Activated B cell treated with CpG ODN at 0.5 μM for 24 hours (primary cell): ENCODE results near the gene CA4. TPM values are rescaled to one million over a fixed set of nuclear protein-coding genes. Genes with fewer than 3 reads are reported as not detected.

Experiments
- ATAC-seq: fragments of 200-7000 bp; cut with Tn5 transposase; one replicate; pipeline ENCODE4 v1.10.0; 2021; ENCODE audit warnings: low read depth, mild to moderate bottlenecking, moderate library complexity
- CTCF ChIA-PET: fragments of 350-600 bp; sonication (Branson Sonifier 250); formaldehyde crosslinking; loops from one replicate; lab custom pipeline; 2021; ENCODE audit warnings: antibody characterized with exemption; lab: Charles Lee
- POLR2A ChIA-PET: fragments of 350-600 bp; sonication (Branson Sonifier 250); formaldehyde crosslinking; loops from one replicate; lab custom pipeline; 2021; ENCODE audit warnings: antibody characterized with exemption; lab: Charles Lee
- DNase-seq: peaks from one replicate; pipeline ENCODE4 v3.0.0; 2022
- H3K27ac Mint-ChIP-seq: one replicate; pipeline ENCODE4 v1.8.0; 2020; ENCODE audit warnings: mixed read lengths
- H3K27me3 Mint-ChIP-seq: one replicate; pipeline ENCODE4 v1.8.0; 2021; ENCODE audit warnings: mixed read lengths
- H3K36me3 Mint-ChIP-seq: one replicate; pipeline ENCODE4 v1.8.0; 2021; ENCODE audit warnings: low read depth, mixed read lengths
- H3K4me1 Mint-ChIP-seq: one replicate; pipeline ENCODE4 v1.8.0; 2021; ENCODE audit warnings: mixed read lengths
- H3K4me3 Mint-ChIP-seq: one replicate; pipeline ENCODE4 v1.8.0; 2020; ENCODE audit warnings: mild to moderate bottlenecking, mixed read lengths
- H3K9me3 Mint-ChIP-seq: one replicate; pipeline ENCODE4 v1.8.0; 2020; ENCODE audit warnings: mixed read lengths
- intact Hi-C: fragments of 100-400 bp; cut with micrococcal nuclease; formaldehyde crosslinking; loops from one replicate; pipeline ENCODE4 v1.15.1; 2024
- total RNA-seq: library from RNA; stranded (reverse); gene quantifications from 2 replicates; pipeline ENCODE4 v1.2.3, GENCODE V29; 2022
- TF ChIP-seq, protein P1 (sequence below): fragments of 200-600 bp; IDR thresholded peaks from one replicate; pipeline ENCODE4 v1.8.0; 2022; ENCODE audit warnings: antibody characterized with exemption, mild to moderate bottlenecking

Gene CA4
- total RNA-seq, 1 donor from 2014 or later, result not detected

DNA sequence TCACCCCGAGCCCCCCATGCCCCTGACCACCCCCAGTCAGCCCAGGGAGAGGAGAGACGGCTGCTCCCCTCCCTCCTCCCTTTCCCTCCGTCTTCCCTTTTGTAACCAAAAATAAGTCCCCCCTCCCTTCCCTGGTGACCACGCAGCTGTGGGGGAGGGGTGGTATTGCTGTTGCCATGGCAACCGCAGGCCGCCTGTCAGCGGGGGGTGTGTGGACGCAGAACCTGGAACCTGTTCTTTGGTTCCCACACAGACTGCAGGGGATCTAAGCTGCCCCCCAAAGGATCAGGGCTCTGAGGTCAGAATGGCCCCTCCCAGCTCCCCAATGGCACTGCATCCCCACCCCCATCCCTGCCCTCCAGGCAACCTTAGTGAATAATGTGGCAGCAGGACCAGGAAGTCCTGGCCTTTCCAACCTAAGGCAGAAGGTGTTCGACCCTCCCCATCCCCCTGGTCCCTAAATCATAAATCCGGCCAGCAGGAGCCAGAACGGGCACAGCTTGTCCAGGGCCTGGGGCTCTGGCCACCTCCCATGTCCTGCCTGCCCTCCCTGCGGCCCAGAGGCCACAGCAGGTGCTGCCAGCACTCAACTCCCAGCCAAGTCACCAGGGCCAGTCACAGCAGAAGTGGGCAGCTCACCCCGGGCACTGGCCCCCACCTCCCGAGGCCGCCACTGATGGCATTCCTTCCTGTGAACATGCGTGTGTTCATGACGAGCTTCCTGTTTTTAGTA, 12.0 kb downstream of the CA4 start:
- no peaks in the 10 kb centered on the region for H3K9me3 Mint-ChIP-seq
- ChIA-PET CTCF (no interaction called here), POLR2A (no interaction called here)
- peaks cover 10% of the 10 kb centered on the region for H3K4me1 Mint-ChIP-seq
- peaks cover 20% of the 10 kb centered on the region for H3K27me3 Mint-ChIP-seq
- no peaks in the 10 kb centered on the region for H3K36me3 Mint-ChIP-seq
- intact Hi-C loops, result no loop called here
- ATAC-seq, result no peak
- TF ChIP-seq, protein P1, sequence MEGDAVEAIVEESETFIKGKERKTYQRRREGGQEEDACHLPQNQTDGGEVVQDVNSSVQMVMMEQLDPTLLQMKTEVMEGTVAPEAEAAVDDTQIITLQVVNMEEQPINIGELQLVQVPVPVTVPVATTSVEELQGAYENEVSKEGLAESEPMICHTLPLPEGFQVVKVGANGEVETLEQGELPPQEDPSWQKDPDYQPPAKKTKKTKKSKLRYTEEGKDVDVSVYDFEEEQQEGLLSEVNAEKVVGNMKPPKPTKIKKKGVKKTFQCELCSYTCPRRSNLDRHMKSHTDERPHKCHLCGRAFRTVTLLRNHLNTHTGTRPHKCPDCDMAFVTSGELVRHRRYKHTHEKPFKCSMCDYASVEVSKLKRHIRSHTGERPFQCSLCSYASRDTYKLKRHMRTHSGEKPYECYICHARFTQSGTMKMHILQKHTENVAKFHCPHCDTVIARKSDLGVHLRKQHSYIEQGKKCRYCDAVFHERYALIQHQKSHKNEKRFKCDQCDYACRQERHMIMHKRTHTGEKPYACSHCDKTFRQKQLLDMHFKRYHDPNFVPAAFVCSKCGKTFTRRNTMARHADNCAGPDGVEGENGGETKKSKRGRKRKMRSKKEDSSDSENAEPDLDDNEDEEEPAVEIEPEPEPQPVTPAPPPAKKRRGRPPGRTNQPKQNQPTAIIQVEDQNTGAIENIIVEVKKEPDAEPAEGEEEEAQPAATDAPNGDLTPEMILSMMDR, result no peak
- no peak for DNase-seq
- H3K4me3 Mint-ChIP-seq, result no peak overlapping the region
- H3K27ac Mint-ChIP-seq, result no peak overlapping the region

DNA sequence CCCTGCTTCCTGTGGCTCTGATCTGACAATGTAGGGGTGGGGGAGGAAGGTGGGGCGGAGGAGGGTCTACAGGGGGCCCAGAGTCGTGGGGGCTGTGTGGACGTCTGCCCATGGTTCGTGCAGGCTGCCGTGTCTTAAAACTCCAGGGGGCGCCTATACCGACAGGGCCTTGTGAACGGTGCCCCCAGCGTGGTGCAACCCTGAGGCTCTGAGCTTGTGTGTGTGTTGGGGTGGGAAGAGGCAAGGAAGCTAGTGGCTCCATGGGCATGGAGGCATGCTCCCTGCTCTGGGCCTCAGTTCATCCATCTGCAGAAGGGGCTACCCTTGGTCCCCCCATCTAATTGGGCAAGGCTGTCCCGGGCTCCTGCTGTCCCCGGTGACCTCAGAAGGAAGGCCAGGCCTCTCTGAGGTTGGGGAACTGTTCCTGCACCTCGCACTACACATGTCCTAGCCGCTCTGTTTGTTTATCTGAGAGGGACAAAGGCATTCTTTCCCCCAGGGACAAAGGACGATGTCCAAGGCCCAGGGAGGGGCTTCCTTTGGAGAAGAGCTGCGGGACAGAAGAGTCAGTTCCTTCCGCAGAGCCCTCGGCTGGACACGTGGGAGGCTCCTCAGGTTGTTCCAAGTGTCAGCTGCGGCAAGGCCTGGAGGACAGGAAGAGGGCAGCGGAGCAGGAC, 13.5 kb downstream of the CA4 start:
- intact Hi-C loops, result no loop called here
- POLR2A ChIA-PET, result no interaction called here
- ATAC-seq (no peak), DNase-seq (no peak)
- H3K9me3 Mint-ChIP-seq, result no peaks in the 10 kb centered on the region
- H3K4me1 Mint-ChIP-seq, result peaks cover 12% of the 10 kb centered on the region
- peaks cover 18% of the 10 kb centered on the region for H3K27me3 Mint-ChIP-seq
- no peak overlapping the region for H3K27ac Mint-ChIP-seq
- no peaks in the 10 kb centered on the region for H3K36me3 Mint-ChIP-seq
- CTCF ChIA-PET, result no interaction called here
- TF ChIP-seq, protein P1, result no peak
- H3K4me3 Mint-ChIP-seq, result no peak overlapping the region

DNA sequence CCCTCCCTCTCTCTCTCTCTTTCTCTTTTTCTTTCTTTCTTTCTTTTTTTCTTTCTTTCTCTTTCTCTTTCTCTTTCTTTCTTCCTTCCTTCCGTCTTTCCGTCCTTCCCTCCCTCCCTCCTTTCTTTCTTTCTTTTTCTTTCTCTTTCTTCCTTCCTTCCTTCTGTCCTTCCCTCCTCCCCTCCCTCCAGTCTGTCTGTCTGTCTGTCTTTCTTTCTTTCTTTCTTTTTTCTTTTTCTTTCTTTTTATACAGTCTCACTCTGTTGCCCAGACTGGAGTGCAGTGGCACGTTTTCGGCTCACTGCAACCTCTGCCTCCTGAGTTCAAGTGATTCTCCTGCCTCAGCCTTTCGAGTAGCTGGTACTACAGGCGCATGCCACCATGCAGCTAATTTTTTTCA, 14.4 kb downstream of the CA4 start:
- Mint-ChIP-seq H3K4me1 (peaks cover 12% of the 10 kb centered on the region), H3K36me3 (no peaks in the 10 kb centered on the region), H3K9me3 (no peaks in the 10 kb centered on the region), H3K27me3 (peaks cover 18% of the 10 kb centered on the region), H3K27ac (no peak overlapping the region), H3K4me3 (no peak overlapping the region)
- ChIA-PET CTCF (no interaction called here), POLR2A (no interaction called here)
- intact Hi-C loops, result no loop called here
- DNase-seq, result no peak
- TF ChIP-seq, protein P1, result no peak
- ATAC-seq, result no peak

DNA sequence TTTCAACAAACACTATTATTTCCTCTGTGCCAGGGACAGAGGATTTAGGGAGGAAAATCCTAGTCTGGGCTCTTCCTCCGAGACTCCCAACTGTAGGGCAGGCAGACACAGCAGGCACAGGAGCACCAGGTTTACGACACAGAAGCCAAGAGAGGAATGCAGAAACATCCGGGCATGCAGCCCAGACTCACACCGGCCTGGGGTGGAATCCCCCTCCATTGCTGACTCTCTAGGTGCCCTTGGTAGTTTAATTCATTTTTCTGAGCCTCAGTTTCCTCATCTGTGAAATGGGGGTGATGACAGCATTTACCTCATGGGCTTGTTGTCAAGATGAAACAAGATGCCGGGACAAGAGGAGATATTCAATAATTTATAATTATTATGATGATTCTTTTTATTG, 14.9 kb downstream of the CA4 start:
- ChIA-PET CTCF (no interaction called here), POLR2A (no interaction called here)
- H3K9me3 Mint-ChIP-seq, result no peaks in the 10 kb centered on the region
- ATAC-seq, result no peak
- no peak for DNase-seq
- no peaks in the 10 kb centered on the region for H3K36me3 Mint-ChIP-seq
- TF ChIP-seq, protein P1, result no peak
- H3K4me1 Mint-ChIP-seq, result peaks cover 12% of the 10 kb centered on the region
- no peak overlapping the region for H3K27ac Mint-ChIP-seq
- intact Hi-C loops, result no loop called here
- no peak overlapping the region for H3K4me3 Mint-ChIP-seq
- H3K27me3 Mint-ChIP-seq, result peaks cover 16% of the 10 kb centered on the region

DNA sequence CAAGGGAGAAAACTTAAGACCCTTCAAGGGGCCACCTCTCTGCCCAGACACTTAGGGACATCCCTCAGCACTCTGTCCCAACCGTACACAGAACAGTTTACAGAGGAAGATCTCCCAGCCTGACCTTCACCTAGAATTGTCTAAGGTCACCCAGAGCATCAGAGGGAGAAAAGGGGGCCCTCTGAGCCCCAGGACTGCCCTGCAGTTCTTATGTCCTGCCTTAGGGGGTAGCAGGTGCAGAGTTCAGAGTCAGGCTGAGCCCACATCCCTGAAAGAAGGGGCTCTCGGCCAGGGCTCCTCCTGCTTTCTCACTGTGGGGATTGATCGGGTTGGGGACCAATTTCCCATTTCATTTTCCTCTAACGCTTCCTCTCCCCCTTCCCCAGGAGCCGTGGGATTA, 15.4 kb downstream of the CA4 start:
- DNase-seq (no peak), ATAC-seq (no peak)
- TF ChIP-seq, protein P1, result no peak
- no peak overlapping the region for H3K4me3 Mint-ChIP-seq
- POLR2A ChIA-PET, result no interaction called here
- no peaks in the 10 kb centered on the region for H3K9me3 Mint-ChIP-seq
- intact Hi-C loops, result no loop called here
- no peak overlapping the region for H3K27ac Mint-ChIP-seq
- H3K27me3 Mint-ChIP-seq, result peaks cover 11% of the 10 kb centered on the region
- CTCF ChIA-PET, result no interaction called here
- peaks cover 14% of the 10 kb centered on the region for H3K4me1 Mint-ChIP-seq
- no peaks in the 10 kb centered on the region for H3K36me3 Mint-ChIP-seq
